ENCODE results near the gene PALM3.
"Not testable (repeated sequence)": the region's sequence is repeated elsewhere in the genome, so short reads cannot be mapped to it uniquely, and the experiment has no call there.

The PALM3 gene

DNA sequence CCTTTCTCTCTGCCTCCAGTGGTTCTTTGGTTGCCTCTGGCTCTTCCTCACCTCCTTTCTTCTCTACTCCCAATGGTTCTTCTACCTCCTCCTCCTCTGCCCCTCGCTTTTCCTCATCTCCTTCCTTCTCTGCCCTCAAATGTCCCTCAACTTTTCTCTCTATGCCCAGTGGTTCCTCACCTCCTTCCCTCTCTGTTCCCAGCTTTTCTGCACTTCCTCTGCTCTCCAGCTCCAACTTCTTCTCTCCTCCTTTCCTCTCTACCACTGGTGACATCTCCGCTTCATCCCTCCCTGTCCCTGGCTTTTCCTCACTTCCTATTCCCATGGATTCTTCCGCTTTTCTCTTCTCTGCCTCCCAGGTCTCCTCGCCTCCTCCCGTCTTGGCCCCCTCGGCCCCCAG lies 7.8 kb downstream of the PALM3 start:
- DNase-seq (ENCODE audit: extremely low read depth, low read depth): no peak
- TF ChIP-seq, protein P1, sequence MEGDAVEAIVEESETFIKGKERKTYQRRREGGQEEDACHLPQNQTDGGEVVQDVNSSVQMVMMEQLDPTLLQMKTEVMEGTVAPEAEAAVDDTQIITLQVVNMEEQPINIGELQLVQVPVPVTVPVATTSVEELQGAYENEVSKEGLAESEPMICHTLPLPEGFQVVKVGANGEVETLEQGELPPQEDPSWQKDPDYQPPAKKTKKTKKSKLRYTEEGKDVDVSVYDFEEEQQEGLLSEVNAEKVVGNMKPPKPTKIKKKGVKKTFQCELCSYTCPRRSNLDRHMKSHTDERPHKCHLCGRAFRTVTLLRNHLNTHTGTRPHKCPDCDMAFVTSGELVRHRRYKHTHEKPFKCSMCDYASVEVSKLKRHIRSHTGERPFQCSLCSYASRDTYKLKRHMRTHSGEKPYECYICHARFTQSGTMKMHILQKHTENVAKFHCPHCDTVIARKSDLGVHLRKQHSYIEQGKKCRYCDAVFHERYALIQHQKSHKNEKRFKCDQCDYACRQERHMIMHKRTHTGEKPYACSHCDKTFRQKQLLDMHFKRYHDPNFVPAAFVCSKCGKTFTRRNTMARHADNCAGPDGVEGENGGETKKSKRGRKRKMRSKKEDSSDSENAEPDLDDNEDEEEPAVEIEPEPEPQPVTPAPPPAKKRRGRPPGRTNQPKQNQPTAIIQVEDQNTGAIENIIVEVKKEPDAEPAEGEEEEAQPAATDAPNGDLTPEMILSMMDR (IDR thresholded peaks at IDR 0.05; ENCODE audit: low read depth, low read length, missing control alignments): no peak
- no peak overlapping the region for H3K4me3 ChIP-seq (replicated peaks; ENCODE audit: low read depth, low read length)

GRCh38 chr19:14053500-14053899 lies 8.4 kb downstream of the PALM3 start:
- TF ChIP-seq, protein P1 (IDR thresholded peaks at IDR 0.05; ENCODE audit: low read depth, low read length, missing control alignments): no peak
- no peak for DNase-seq (ENCODE audit: extremely low read depth, low read depth)
- no peak overlapping the region for H3K4me3 ChIP-seq (replicated peaks; ENCODE audit: low read depth, low read length)

DNA sequence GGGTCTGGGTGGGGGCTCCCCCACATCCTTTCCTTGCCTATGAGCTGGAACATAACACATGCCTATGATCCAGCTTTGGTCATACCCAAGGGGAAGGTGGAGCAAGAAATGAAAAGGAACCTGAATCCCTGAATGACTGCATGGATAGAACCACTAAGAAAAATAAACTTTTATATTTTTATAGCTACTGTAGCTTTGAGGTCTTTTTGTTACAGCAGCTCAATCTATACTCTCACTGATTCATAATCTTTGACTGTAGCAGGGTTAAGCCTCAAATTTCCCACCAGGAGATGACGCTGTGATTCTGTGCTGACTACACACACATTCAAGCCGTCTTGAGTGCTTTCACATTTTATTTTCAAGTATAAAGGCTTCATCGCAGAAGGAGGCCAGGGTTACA lies 8.8 kb downstream of the PALM3 start:
- H3K4me3 ChIP-seq (replicated peaks; ENCODE audit: low read depth, low read length): no peak overlapping the region
- DNase-seq (ENCODE audit: extremely low read depth, low read depth): no peak
- TF ChIP-seq, protein P1 (IDR thresholded peaks at IDR 0.05; ENCODE audit: low read depth, low read length, missing control alignments): no peak

- DNase-seq (ENCODE audit: extremely low read depth, low read depth): no peak
- H3K4me3 ChIP-seq (replicated peaks; ENCODE audit: low read depth, low read length): no peak overlapping the region
- TF ChIP-seq, protein P1 (IDR thresholded peaks at IDR 0.05; ENCODE audit: low read depth, low read length, missing control alignments): no peak
Observed at GRCh38 chr19:14052470-14052869, 9.4 kb downstream of the PALM3 start.

- no peak overlapping the region for H3K4me3 ChIP-seq (replicated peaks; ENCODE audit: low read depth, low read length)
- TF ChIP-seq, protein P1 (IDR thresholded peaks at IDR 0.05; ENCODE audit: low read depth, low read length, missing control alignments): no peak
- no peak for DNase-seq (ENCODE audit: extremely low read depth, low read depth)
Observed at GRCh38 chr19:14051980-14052379, 9.9 kb downstream of the PALM3 start.

DNA sequence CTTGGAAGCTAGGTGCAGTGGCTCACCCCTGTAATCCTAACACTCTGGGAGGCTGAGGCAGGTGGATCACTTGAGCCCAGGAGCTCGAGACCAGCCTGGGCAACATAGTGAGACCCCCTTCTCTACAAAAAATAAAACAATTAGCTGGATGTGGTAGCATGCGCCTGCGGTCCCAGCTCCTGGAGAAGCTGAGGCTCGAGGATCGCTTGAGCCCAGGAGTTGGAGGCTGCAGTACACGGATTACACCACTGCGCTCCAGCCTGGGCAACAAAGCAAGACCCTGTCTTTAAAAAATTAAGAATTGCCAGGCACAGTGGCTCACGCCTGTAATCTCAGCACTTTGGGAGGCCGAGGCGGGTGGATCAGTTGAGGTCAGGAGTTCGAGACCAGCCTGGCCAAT lies 10.9 kb downstream of the PALM3 start:
- not testable (repeated sequence) for DNase-seq (ENCODE audit: extremely low read depth, low read depth); H3K4me3 ChIP-seq (replicated peaks; ENCODE audit: low read depth, low read length)

- DNase-seq (ENCODE audit: extremely low read depth, low read depth): no peak
- TF ChIP-seq, protein P1 (IDR thresholded peaks at IDR 0.05; ENCODE audit: low read depth, low read length, missing control alignments): no peak
- no peak overlapping the region for H3K4me3 ChIP-seq (replicated peaks; ENCODE audit: low read depth, low read length)
Observed at GRCh38 chr19:14050512-14050911, 11.4 kb downstream of the PALM3 start.

Measured in HFF-Myc (cell line).